Mesenchymal stem cell (in vitro differentiated cells and primary cell): ENCODE results near the gene SCAF1.
A peak's percentile ranks its signal among the peaks of the same experiment; 100 is the strongest.

Source experiments
- DNase-seq: peaks from one replicate; pipeline ENCODE4 v3.0.0-alpha.2; 2013
- H2AFZ ChIP-seq: one replicate; pipeline ENCODE4 v1.6.1; 2013; ENCODE audit warnings: low read depth, mild to moderate bottlenecking, control low read depth, inconsistent platforms, low read length, moderate library complexity
- H2AK5ac ChIP-seq: 2 replicates; pipeline ENCODE4 v1.6.1; 2013; ENCODE audit warnings: low read length, moderate library complexity, mild to moderate bottlenecking, inconsistent platforms; ENCODE audit not compliant: severe bottlenecking
- H2BK120ac ChIP-seq: one replicate; pipeline ENCODE4 v1.6.1; 2013; ENCODE audit warnings: low read depth, mild to moderate bottlenecking, inconsistent platforms, low read length, moderate library complexity
- H2BK12ac ChIP-seq, 2 experiments: one replicate each; pipeline ENCODE4 v1.6.1; 2013; ENCODE audit warnings: inconsistent platforms in 2 of 2, low read length in 2 of 2, mild to moderate bottlenecking in 2 of 2, moderate library complexity in 2 of 2, control low read depth in 1 of 2
- H2BK15ac ChIP-seq: one replicate; pipeline ENCODE4 v1.6.1; 2013; ENCODE audit warnings: mild to moderate bottlenecking, low read depth, inconsistent platforms; ENCODE audit not compliant: poor library complexity, severe bottlenecking
- H2BK5ac ChIP-seq: 2 replicates; pipeline ENCODE4 v1.6.1; 2013; ENCODE audit warnings: low read depth, mild to moderate bottlenecking, low read length, control low read depth, inconsistent platforms; ENCODE audit not compliant: poor library complexity, severe bottlenecking
- H3K14ac ChIP-seq, 2 experiments: one replicate each; pipeline ENCODE4 v1.6.1; 2013; ENCODE audit warnings: inconsistent platforms in 2 of 2, low read length in 2 of 2, control low read depth in 1 of 2, mild to moderate bottlenecking in 1 of 2, moderate library complexity in 1 of 2
- H3K18ac ChIP-seq, 2 experiments: one replicate each; pipeline ENCODE4 v1.6.1; 2013; ENCODE audit warnings: inconsistent platforms in 2 of 2, low read length in 2 of 2, control low read depth in 1 of 2, low read depth in 1 of 2, mild to moderate bottlenecking in 1 of 2
- H3K23ac ChIP-seq, 2 experiments: one replicate each; pipeline ENCODE4 v1.6.1; 2013; ENCODE audit warnings: inconsistent platforms in 2 of 2, low read length in 2 of 2, mild to moderate bottlenecking in 2 of 2, moderate library complexity in 2 of 2, control low read depth in 1 of 2
- H3K27ac ChIP-seq: 2 replicates; pipeline ENCODE4 v1.5.1; 2013; ENCODE audit warnings: mild to moderate bottlenecking, moderate library complexity, low read length, control low read depth, inconsistent platforms; ENCODE audit not compliant: poor library complexity, severe bottlenecking
- H3K27me3 ChIP-seq, 2 experiments: 2 replicates each; pipeline versions ENCODE4 v1.6.1 to v1.7.0; 2013; ENCODE audit warnings: low read length in 2 of 2, mild to moderate bottlenecking in 2 of 2, moderate library complexity in 2 of 2, control low read depth in 1 of 2, inconsistent platforms in 1 of 2; ENCODE audit not compliant: control insufficient read depth in 1 of 2, insufficient read depth in 1 of 2
- H3K36me3 ChIP-seq, 2 experiments: 2 replicates each; pipeline versions ENCODE4 v1.6.1 to v1.7.0; 2013; ENCODE audit warnings: low read length in 2 of 2, control low read depth in 1 of 2, inconsistent platforms in 1 of 2, low read depth in 1 of 2, mild to moderate bottlenecking in 1 of 2; ENCODE audit not compliant: insufficient read depth in 2 of 2, control insufficient read depth in 1 of 2
- H3K4ac ChIP-seq, 2 experiments: one replicate each; pipeline ENCODE4 v1.6.1; 2013; ENCODE audit warnings: inconsistent platforms in 2 of 2, low read length in 2 of 2, mild to moderate bottlenecking in 2 of 2, moderate library complexity in 2 of 2, control low read depth in 1 of 2, low read depth in 1 of 2
- H3K4me1 ChIP-seq: 2 replicates; pipeline ENCODE4 v1.6.1; 2013; ENCODE audit warnings: low read depth, low read length, control low read depth; ENCODE audit not compliant: control insufficient read depth, insufficient read depth
- H3K4me2 ChIP-seq: 2 replicates; pipeline ENCODE4 v1.6.1; 2013; ENCODE audit warnings: low read length, mild to moderate bottlenecking, inconsistent platforms; ENCODE audit not compliant: poor library complexity, severe bottlenecking
- H3K4me3 ChIP-seq, 2 experiments: 2 replicates each; pipeline versions ENCODE4 v1.5.1 to v1.7.0; 2013; ENCODE audit warnings: low read length in 2 of 2, mild to moderate bottlenecking in 2 of 2, control low read depth in 1 of 2, low read depth in 1 of 2; ENCODE audit not compliant: insufficient read depth in 1 of 2
- H3K79me1 ChIP-seq: replicated peaks from 2 replicates; pipeline ENCODE4 v1.6.1; 2013; ENCODE audit warnings: mild to moderate bottlenecking, control low read depth, low read length, inconsistent platforms; ENCODE audit not compliant: poor library complexity, severe bottlenecking
- H3K9ac ChIP-seq: 2 replicates; pipeline ENCODE4 v1.7.0; 2013; ENCODE audit warnings: mild to moderate bottlenecking, low read length, moderate library complexity
- H3K9me3 ChIP-seq: 2 replicates; pipeline ENCODE4 v1.7.0; 2013; ENCODE audit warnings: mild to moderate bottlenecking, low read length; ENCODE audit not compliant: control insufficient read depth
- H4K8ac ChIP-seq: one replicate; pipeline ENCODE4 v1.6.1; 2013; ENCODE audit warnings: inconsistent platforms, mild to moderate bottlenecking, low read length, moderate library complexity
- H4K91ac ChIP-seq: one replicate; pipeline ENCODE4 v1.6.1; 2013; ENCODE audit warnings: mild to moderate bottlenecking, low read length, inconsistent platforms
- WGBS: methylation state at CpG from one replicate; pipeline ENCODE4 v1.1.7; 2013; ENCODE audit warnings: mixed read lengths; 5-methylcytosine and 5-hydroxymethylcytosine counted together

Gene SCAF1

DNA sequence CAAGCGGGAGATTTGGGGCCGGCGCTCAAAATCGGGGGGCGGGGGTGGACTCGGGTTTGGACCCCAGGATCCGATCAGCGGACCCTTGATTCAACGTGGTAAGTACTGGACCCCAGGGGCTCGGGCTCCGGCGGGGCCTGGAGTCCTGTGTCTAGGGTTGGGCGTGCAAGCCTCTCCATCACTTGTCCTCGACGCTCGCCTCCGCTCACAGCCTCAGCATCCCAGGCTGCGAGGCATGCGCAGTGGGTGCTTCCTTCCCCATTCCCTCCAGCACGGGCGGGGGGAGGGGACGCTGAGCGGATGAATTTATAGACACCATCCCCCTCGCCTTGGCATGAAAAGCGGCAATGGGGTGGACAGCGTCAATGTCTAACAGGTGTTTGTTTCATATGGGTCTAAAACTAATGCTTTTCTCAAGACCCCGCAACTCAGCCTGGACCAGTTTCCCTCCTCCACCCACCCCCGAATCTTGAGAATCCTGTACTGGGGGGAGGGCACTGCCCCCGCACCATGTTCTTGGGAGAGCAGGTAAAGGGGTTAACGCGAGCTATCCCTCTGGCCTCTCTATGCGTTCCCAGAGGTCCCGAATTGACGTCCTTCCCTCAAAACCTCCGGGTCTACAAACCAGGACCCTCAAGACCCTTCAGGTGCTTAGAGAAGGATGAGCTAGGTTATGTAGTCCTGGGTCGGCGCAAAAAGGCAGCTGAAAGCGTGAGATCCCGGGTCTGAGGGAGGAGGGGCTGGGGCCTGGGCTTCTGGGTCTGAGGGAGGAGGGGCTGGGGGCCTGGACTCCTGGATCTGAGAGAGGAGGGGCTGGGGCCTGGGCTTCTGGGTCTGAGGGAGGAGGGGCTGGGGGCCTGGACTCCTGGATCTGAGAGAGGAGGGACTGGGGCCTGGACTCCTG, 49.5 kb downstream of the SCAF1 start:
- peak overlapping the region; percentile 78 for H3K4me2 ChIP-seq

GRCh38 chr19:49692147-49692506, 50.1 kb downstream of the SCAF1 start:
- WGBS, result 86% methylated on average over 16 of the region's 16 CpGs
- DNase-seq, result no peak

More for the DNA sequence above, 49.5 kb downstream of the SCAF1 start:
- H3K23ac ChIP-seq, result no peak overlapping the region
- H2AK5ac ChIP-seq, result no peak overlapping the region
- H3K27ac ChIP-seq, result no peak overlapping the region
- peak overlapping the region; percentile 84 for H3K9ac ChIP-seq
- 13% methylated on average over 30 of the region's 39 CpGs for WGBS
- H2BK120ac ChIP-seq, result no peak overlapping the region
- peaks cover 21% of the 10 kb centered on the region for H3K4me1 ChIP-seq
- no peaks in the 10 kb centered on the region for H3K9me3 ChIP-seq
- H2BK15ac ChIP-seq, result no peak overlapping the region
- peak; percentile 74 for DNase-seq
- peak overlapping the region; percentile 74 for H4K8ac ChIP-seq
- no peak overlapping the region for H2BK5ac ChIP-seq
- H3K36me3 ChIP-seq, result peaks cover 11 to 30% of the 10 kb centered on the region in 2 experiments
- H3K4me3 ChIP-seq, result peak overlapping the region; percentile 51 to 91
- no peak overlapping the region for H4K91ac ChIP-seq
- H3K79me1 ChIP-seq, result peaks cover 13% of the 10 kb centered on the region
- peak overlapping the region in 1 of 2 experiments; percentile 86 for H3K4ac ChIP-seq
- H3K14ac ChIP-seq, result no peak overlapping the region
- peak overlapping the region; percentile 29 for H2AFZ ChIP-seq
- H3K27me3 ChIP-seq, result no peaks in the 10 kb centered on the region
- no peak overlapping the region for H2BK12ac ChIP-seq
- peak overlapping the region in 1 of 2 experiments; percentile 48 for H3K18ac ChIP-seq

GRCh38 chr19:49696115-49696514, 54.1 kb downstream of the SCAF1 start:
- H3K27me3 ChIP-seq, result no peaks in the 10 kb centered on the region

More at GRCh38 chr19:49692147-49692506, 50.1 kb downstream of the SCAF1 start:
- H4K91ac ChIP-seq, result peak overlapping the region; percentile 43
- peaks cover 21% of the 10 kb centered on the region for H3K4me1 ChIP-seq
- peaks cover 11 to 26% of the 10 kb centered on the region in 2 experiments for H3K36me3 ChIP-seq
- H3K9ac ChIP-seq, result no peak overlapping the region
- H3K4ac ChIP-seq, result no peak overlapping the region
- H4K8ac ChIP-seq, result peak overlapping the region; percentile 56
- no peak overlapping the region for H2AFZ ChIP-seq
- H2AK5ac ChIP-seq, result no peak overlapping the region
- peak overlapping the region in 1 of 2 experiments; percentile 91 for H3K4me3 ChIP-seq
- H3K79me1 ChIP-seq, result peaks cover 9% of the 10 kb centered on the region
- H2BK5ac ChIP-seq, result no peak overlapping the region
- H3K18ac ChIP-seq, result no peak overlapping the region
- no peak overlapping the region for H2BK15ac ChIP-seq
- H2BK12ac ChIP-seq, result peak overlapping the region in 1 of 2 experiments; percentile 2
- no peak overlapping the region for H2BK120ac ChIP-seq
- H3K27me3 ChIP-seq, result no peaks in the 10 kb centered on the region
- H3K9me3 ChIP-seq, result no peaks in the 10 kb centered on the region
- no peak overlapping the region for H3K27ac ChIP-seq
- no peak overlapping the region for H3K4me2 ChIP-seq
- no peak overlapping the region for H3K23ac ChIP-seq
- H3K14ac ChIP-seq, result no peak overlapping the region

DNA sequence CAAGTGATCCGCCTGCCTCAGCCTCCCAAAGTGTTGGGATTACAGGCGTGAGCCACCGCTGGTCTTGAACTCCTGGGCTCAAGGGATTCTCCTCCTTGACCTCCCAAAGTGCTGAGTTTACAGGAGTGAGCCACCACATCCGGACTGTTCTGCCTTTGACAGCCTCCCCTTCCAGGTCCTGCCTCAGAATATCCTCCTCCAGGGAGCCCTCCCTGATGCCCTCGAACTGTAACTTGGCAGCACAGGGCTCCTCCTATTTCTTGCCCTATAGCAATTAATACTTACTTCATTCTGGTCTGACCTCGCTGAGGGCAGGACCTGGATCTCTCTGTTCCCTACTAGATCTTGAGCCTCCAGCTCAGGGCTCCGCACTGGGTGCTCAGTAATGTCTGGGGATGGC, 54.9 kb downstream of the SCAF1 start:
- Histone ChIP-seq H3K27me3 (no peaks in the 10 kb centered on the region), H2BK12ac (no peak overlapping the region), H4K8ac (no peak overlapping the region), H3K9me3 (no peaks in the 10 kb centered on the region), H3K14ac (no peak overlapping the region), H2BK5ac (no peak overlapping the region), H3K36me3 (peaks cover 8 to 22% of the 10 kb centered on the region in 2 experiments), H4K91ac (no peak overlapping the region), H3K4me3 (no peak overlapping the region), H3K23ac (no peak overlapping the region), H3K4ac (no peak overlapping the region), H2AK5ac (no peak overlapping the region), H3K27ac (no peak overlapping the region), H3K9ac (no peak overlapping the region), H2AFZ (no peak overlapping the region), H2BK15ac (no peak overlapping the region), H3K18ac (no peak overlapping the region), H3K4me1 (peaks cover 4% of the 10 kb centered on the region), H3K79me1 (peaks cover 4% of the 10 kb centered on the region), H2BK120ac (no peak overlapping the region), H3K4me2 (no peak overlapping the region)
- WGBS, result 84% methylated on average over 6 of the region's 7 CpGs
- no peak for DNase-seq

More at GRCh38 chr19:49696115-49696514, 54.1 kb downstream of the SCAF1 start:
- H3K36me3 ChIP-seq, result peaks cover 8 to 17% of the 10 kb centered on the region in 2 experiments
- H3K79me1 ChIP-seq, result peaks cover 4% of the 10 kb centered on the region
- H4K91ac ChIP-seq, result no peak overlapping the region
- no peak overlapping the region for H2AFZ ChIP-seq
- H2BK15ac ChIP-seq, result no peak overlapping the region
- no peak overlapping the region for H3K4ac ChIP-seq
- H2BK120ac ChIP-seq, result no peak overlapping the region
- peaks cover 7% of the 10 kb centered on the region for H3K4me1 ChIP-seq
- no peaks in the 10 kb centered on the region for H3K9me3 ChIP-seq
- H4K8ac ChIP-seq, result no peak overlapping the region
- H3K9ac ChIP-seq, result no peak overlapping the region
- no peak overlapping the region for H2BK12ac ChIP-seq
- no peak overlapping the region for H3K27ac ChIP-seq
- H2BK5ac ChIP-seq, result no peak overlapping the region
- no peak overlapping the region for H3K18ac ChIP-seq
- DNase-seq, result no peak
- H2AK5ac ChIP-seq, result no peak overlapping the region
- H3K23ac ChIP-seq, result no peak overlapping the region
- H3K4me2 ChIP-seq, result no peak overlapping the region
- H3K4me3 ChIP-seq, result no peak overlapping the region
- 98% methylated on average over 4 of the region's 6 CpGs for WGBS
- no peak overlapping the region for H3K14ac ChIP-seq
